Left ventricle myocardium superior (tissue), 1 donor: ENCODE data around the gene ARHGAP11B.
A peak's percentile ranks its signal among the peaks of the same experiment; 100 is the strongest.
"Not testable (repeated sequence)": the region's sequence is repeated elsewhere in the genome, so short reads cannot be mapped to it uniquely, and the experiment has no call there.

Experiments
- ATAC-seq: fragments of 200-7000 bp; cut with Tn5 transposase; one replicate; pipeline ENCODE4 v1.9.1; 2020; ENCODE audit warnings: mild to moderate bottlenecking, moderate library complexity
- DNase-seq: peaks from one replicate; pipeline ENCODE4 v3.0.0-alpha.2; 2020
- intact Hi-C: fragments of 100-400 bp; cut with micrococcal nuclease; formaldehyde crosslinking; loops from one replicate; pipeline ENCODE4 v1.11.0; 2022
- long read RNA-seq: library from polyadenylated mRNA; unstranded; transcript quantifications from one replicate; pipeline ENCODE4 v2.0.0, GENCODE V29; 2021
- donor health status: DM: no; HTN: yes; CAD: no; lungs with severe emphysema.

The ARHGAP11B gene
- long read RNA-seq, result 0 reads

GRCh38 chr15:30625436-30626193, at the start of gene ARHGAP11B:
ARHGAP11B (plus strand) TSS chr15:30626128.
- intact Hi-C loops, result not testable (repeated sequence)
- DNase-seq (peak; percentile 91), ATAC-seq (peak; percentile 98)

GRCh38 chr15:30579394-30579970, 46.4 kb upstream of the ARHGAP11B start:
- DNase-seq, intact Hi-C loops, ATAC-seq: not testable (repeated sequence)

DNA sequence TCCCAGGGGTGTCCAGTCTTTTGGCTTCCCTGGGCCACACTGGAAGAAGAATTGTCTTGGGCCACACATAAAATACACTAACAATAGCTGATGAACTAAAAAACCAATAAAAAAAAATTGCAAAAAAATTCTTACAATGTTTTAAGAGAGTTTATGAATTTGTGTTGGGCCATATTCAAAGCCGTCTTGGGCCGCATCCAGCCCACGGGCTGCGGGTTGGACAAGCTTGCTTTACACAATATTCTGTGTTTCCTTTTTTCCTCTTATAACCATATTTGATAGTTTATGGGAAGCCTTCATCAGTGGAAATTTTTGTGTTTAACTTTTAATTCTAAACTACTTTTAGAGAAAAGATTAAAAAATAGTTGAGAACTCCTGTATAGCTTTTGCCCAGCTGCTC, 45.2 kb upstream of the ARHGAP11B start:
- ATAC-seq, intact Hi-C loops, DNase-seq: not testable (repeated sequence)

GRCh38 chr15:30598953-30599352, 27.0 kb upstream of the ARHGAP11B start:
- ATAC-seq, DNase-seq, intact Hi-C loops: not testable (repeated sequence)

- ATAC-seq, intact Hi-C loops, DNase-seq: not testable (repeated sequence)
Observed at GRCh38 chr15:30603796-30604195, 22.1 kb upstream of the ARHGAP11B start, which contains the start of gene GOLGA8H. GOLGA8H (plus strand) TSS chr15:30604028; CDS start chr15:30604126, 98 bp downstream.

DNA sequence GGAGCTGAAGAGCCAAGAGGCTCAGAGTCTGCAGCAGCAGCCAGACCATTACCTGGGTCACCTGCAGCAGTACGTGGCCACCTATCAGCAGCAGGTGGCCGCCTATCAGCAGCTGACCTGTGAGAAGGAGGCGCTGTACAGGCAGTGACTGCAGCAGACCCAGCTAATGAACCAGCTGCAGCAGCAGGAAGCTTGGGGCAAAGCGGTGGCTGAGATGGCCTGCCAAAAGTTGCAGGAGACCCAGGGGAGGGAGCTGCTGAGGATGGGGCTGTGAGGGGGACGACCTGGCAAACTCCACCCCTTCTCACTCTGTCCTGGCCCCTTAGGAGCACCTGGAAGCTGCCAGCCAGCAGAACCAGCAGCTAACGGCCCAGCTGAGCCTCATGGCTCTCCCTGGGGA, 13.7 kb upstream of the ARHGAP11B start:
- intact Hi-C loops, ATAC-seq, DNase-seq: not testable (repeated sequence)

DNA sequence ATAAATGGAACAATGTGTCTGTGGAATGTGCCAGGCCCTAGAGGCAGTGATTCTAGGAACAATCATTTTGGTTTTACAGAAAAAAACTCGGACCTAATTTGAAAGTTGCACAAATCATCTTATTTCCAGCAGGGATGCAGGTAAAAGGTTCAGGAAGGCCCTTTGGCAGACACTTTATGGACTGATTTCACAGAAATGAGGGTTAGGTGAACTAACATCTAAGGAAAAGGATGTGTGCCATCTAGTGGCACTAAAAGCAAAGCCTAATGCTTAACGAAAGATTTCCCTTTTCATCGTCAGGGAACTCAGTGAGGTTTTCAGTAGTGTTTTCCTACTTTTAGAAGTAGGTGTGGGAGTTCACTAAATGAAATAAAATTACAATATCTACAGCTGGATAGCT, 4.6 kb upstream of the ARHGAP11B start:
- ATAC-seq, DNase-seq, intact Hi-C loops: not testable (repeated sequence)

- ATAC-seq, intact Hi-C loops, DNase-seq: not testable (repeated sequence)
Observed at GRCh38 chr15:30626194-30626565, 252 bp downstream of the ARHGAP11B start.

GRCh38 chr15:30626632-30627031, 704 bp downstream of the ARHGAP11B start:
- DNase-seq, intact Hi-C loops: not testable (repeated sequence)

DNA sequence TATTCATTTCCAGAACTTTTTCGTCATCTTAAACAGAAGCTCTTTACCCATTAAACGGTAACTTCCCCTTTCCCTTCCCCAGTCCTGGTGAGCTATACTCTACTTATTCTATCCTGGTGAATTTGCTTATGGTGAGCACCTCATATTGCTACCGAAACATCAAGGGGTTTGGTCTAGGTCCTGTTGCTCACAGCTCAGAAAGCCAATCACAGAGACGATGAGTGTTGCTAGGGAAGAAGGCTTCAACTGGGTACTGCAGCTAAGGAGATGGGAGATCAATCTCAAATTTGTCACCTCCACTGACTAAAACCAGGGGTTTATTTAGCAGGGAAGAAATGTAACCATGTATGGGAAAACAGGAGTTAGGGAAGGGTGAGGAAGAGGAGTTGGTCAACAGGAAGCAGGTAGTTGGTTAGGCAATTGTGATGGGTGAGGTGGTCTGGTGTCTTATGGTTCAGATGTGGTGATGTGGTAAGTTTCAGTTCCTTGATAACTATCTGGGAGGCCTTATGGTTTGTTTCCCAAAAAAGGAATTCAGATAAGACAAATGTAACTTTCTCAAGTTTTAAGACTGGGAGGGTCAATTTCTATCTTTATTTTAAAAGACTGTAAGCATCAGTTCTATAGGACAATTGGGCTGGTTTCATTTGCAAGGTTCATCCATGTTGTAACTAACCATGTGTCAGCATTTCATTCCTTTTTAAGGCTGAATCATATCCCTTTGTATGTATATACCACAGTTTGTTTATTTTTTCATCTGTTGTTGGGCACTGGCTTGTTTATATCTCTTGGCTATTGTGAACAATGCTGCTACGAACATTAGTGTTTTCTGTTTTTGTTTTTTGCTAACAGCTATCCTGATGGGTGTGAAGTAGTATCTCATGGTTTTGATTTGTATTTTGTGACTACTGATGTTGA, 24.3 kb downstream of the ARHGAP11B start:
- intact Hi-C loops, result no loop called here
- DNase-seq (no peak), ATAC-seq (no peak)

More at GRCh38 chr15:30626632-30627031, 704 bp downstream of the ARHGAP11B start:
- not testable (repeated sequence) for ATAC-seq

GRCh38 chr15:30661154-30661553, 35.2 kb downstream of the ARHGAP11B start:
- DNase-seq, ATAC-seq, intact Hi-C loops: not testable (repeated sequence)

DNA sequence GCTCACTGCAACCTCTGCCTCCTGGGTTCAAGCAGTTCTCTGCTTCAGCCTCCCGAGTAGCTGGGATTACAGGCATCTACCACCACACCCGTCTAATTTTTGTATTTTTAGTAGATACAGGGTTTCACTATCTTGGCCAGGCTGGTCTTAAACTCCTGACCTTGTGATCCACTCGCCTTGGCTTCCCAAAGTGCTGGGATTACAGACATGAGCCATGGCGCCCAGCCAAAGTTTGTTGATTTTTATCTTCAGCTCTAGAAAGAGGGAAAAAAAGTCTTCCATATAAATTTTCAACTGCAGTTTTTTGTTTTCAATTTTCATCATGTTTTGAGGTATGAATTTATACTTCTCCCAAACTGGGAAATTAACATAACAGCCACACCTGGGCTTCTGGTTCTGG, 43.7 kb downstream of the ARHGAP11B start:
- intact Hi-C loops, ATAC-seq: not testable (repeated sequence)

GRCh38 chr15:30670056-30670455, 44.1 kb downstream of the ARHGAP11B start:
- DNase-seq (no peak), ATAC-seq (no peak)
- intact Hi-C loops, result no loop called here

More for the DNA sequence above, 43.7 kb downstream of the ARHGAP11B start:
- DNase-seq, result not testable (repeated sequence)

DNA sequence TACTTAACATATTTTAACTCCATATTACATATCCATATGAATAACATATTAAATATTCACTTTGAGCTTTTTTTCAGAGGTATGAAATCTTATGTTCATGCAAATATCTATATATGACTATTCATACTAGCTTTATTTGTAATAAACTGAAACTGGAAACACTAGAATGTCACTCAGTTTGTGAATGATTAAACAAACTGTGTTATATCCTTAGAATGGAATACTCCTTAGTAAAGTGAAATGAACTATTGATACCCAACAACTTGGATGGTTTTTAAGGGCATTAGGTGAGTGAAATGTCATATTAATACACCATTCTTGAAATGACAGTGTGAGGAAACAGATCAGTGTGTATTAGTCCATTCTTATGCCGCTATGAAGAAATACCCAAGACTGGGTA, 45.4 kb downstream of the ARHGAP11B start:
- intact Hi-C loops, result no loop called here
- no peak for DNase-seq
- ATAC-seq, result no peak

- intact Hi-C loops, result no loop called here
- DNase-seq (no peak), ATAC-seq (no peak)
Observed at GRCh38 chr15:30675126-30675525, 49.2 kb downstream of the ARHGAP11B start.

DNA sequence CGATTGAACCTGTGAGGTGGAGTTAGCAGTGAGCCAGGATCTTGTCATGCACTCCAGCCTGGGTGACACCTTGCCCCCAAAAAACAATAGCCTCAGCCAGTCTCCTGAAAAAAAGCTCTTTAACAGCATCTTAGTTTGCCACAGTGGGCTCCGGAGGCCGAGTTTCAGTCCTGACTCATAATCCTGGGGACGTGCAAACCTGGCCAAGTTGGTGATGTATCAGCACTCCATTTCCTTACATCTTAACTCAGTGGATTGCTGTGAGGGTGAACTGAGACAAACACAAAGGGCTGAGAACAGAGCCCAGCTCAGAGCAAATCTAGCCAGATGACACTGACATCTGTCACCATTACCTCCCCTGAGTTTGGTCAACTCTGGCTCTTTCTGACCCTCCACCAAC, 50.0 kb downstream of the ARHGAP11B start:
- DNase-seq, intact Hi-C loops, ATAC-seq: not testable (repeated sequence)

DNA sequence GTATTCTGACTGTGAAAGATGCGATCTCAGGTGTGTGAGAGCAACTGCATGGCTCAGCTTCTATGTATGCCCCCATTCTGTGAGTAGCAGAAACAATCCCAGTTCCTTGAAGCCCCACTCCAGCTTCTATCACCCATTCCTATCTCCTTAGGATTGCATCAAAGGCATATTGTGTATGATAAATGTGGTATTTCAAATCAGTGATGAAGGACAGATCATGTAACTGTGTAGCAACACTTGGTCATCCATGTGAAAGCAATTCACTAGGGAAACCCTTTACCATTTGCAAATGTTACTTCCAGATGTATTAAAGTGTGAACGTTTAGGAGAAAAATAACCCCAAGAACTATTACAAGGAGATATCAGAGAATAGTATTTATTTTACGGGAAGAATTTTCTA, 55.1 kb downstream of the ARHGAP11B start:
- ATAC-seq, DNase-seq, intact Hi-C loops: not testable (repeated sequence)

DNA sequence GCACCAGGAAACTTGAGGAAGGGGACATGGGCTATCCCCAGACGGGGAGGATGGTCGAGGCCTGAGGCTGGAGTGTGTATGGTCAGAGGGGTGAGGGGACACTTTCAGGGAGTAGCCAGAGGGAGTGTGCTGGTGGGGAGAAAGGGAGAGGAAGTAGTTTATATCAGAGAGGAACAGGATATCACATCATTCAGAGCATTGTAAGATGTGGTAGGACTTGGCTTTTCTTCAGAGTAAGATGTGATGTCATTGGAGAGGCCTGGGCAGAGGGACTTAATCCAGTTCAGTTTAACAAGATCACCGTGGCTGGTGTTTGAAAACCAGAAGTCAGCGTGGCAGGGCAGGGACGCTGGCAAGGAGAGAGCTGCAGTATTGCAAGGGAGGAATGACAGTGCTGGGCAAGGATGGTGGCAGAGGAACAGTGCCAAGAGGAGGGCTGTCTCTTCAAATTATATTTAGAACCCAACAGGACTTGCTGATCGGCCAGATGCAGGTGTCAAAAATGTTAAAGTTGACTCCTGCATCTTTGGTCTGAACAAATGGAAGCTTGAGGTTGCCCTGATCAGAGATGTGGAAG, 59.9 kb downstream of the ARHGAP11B start:
- DNase-seq, intact Hi-C loops: not testable (repeated sequence)
- ATAC-seq, result peak; percentile 89

GRCh38 chr15:30686651-30687050, 60.7 kb downstream of the ARHGAP11B start:
- intact Hi-C loops, ATAC-seq, DNase-seq: not testable (repeated sequence)
